HepG2 (cell line): ENCODE data around the gene MFSD11. TPM values are rescaled to one million over a fixed set of nuclear protein-coding genes. Genes with fewer than 3 reads are reported as not detected.

Experiments used
- FOXJ3 ChIP-seq: sonication (generic); formaldehyde crosslinking; IDR thresholded peaks from 2 replicates; pipeline ENCODE4 v1.4.0; 2020; ENCODE audit warnings: missing genetic modification reagents, mild to moderate bottlenecking, borderline replicate concordance
- GMEB2 ChIP-seq: IDR thresholded peaks from 2 replicates; pipeline ENCODE4 v1.6.1; 2016; ENCODE audit warnings: missing biosample characterization, missing genetic modification reagents, low read depth
- HCFC1 ChIP-seq: fragments of 150-350 bp; IDR thresholded peaks from 2 replicates; pipeline ENCODE4 v1.6.1; 2014; ENCODE audit warnings: low read depth, low read length
- HDAC6 ChIP-seq: fragments of 200-600 bp; sonication (generic); IDR thresholded peaks from 2 replicates; pipeline ENCODE4 v1.7.0; 2017; ENCODE audit warnings: mild to moderate bottlenecking, antibody characterized with exemption, low read length, low read depth
- MEIS1 ChIP-seq: sonication (generic); formaldehyde crosslinking; IDR thresholded peaks from 2 replicates; pipeline ENCODE4 v1.9.0; 2021; ENCODE audit warnings: mild to moderate bottlenecking, missing genetic modification reagents, moderate library complexity, borderline replicate concordance
- MXD3 ChIP-seq: IDR thresholded peaks from 2 replicates; pipeline ENCODE4 v1.6.1; 2016; ENCODE audit warnings: mild to moderate bottlenecking, missing biosample characterization, missing genetic modification reagents
- NFYC ChIP-seq: IDR thresholded peaks from 2 replicates; pipeline ENCODE4 v1.6.1; 2016; ENCODE audit warnings: missing genetic modification reagents, missing compliant biosample characterization
- RARA ChIP-seq: IDR thresholded peaks from 2 replicates; pipeline ENCODE4 v1.6.1; 2016; ENCODE audit warnings: missing genetic modification reagents, missing compliant biosample characterization
- RFX1 ChIP-seq: fragments of 450-650 bp; IDR thresholded peaks from 2 replicates; pipeline ENCODE4 v1.6.1; 2017
- ZHX2 ChIP-seq, 2 experiments: sonication (generic) in 1 of 2; formaldehyde crosslinking in 1 of 2; IDR thresholded peaks; 2 replicates each; pipeline versions ENCODE4 v1.6.1 to v1.9.0; 2014 to 2022; ENCODE audit warnings: antibody characterized with exemption in 1 of 2, borderline replicate concordance in 1 of 2, inconsistent platforms in 1 of 2, low read depth in 1 of 2, missing genetic modification reagents in 1 of 2
- ZNF234 ChIP-seq: sonication (generic); formaldehyde crosslinking; conservative IDR thresholded peaks from 2 replicates; pipeline ENCODE4 v1.5.1; 2020; ENCODE audit warnings: mild to moderate bottlenecking, missing genetic modification reagents
- ZNF564 ChIP-seq: sonication (generic); formaldehyde crosslinking; IDR thresholded peaks from 2 replicates; pipeline ENCODE4 v1.8.1; 2023; ENCODE audit warnings: mild to moderate bottlenecking, missing genetic modification reagents
- ZNF644 ChIP-seq: IDR thresholded peaks from 2 replicates; pipeline ENCODE4 v1.6.1; 2016; ENCODE audit warnings: low read depth
- ZNF792 ChIP-seq: IDR thresholded peaks from 2 replicates; pipeline ENCODE4 v1.6.1; 2016
- polyA plus RNA-seq, 8 experiments: library from polyadenylated mRNA; depleted of rRNA in 3 of 8; stranded (reverse) in 7 of 8; unstranded in 1 of 8; fragments of >200 nt; fragmentation: Illumina TruSeq in 4 of 8; extraction: Trizol in 4 of 8; gene quantifications; 2 replicates each; pipeline versions ENCODE4 v1.2.1 to v1.2.3, GENCODE V29; 2011 to 2016; ENCODE audit warnings: low read depth in 4 of 8, missing spikeins in 1 of 8, mixed read lengths in 1 of 8; ENCODE audit not compliant: insufficient read depth in 1 of 8
- total RNA-seq, 5 experiments: library from RNA; depleted of rRNA; stranded (reverse); fragments of >200 nt; fragmentation: Illumina TruSeq; extraction: Trizol; gene quantifications; 2 replicates each; pipeline ENCODE4 v1.2.3, GENCODE V29; 2016; ENCODE audit warnings: low read depth in 1 of 5
- TF ChIP-seq, protein P1 (sequence below): sonication (generic); formaldehyde crosslinking; IDR thresholded peaks from 2 replicates; pipeline ENCODE4 v1.4.0; 2020; ENCODE audit warnings: mild to moderate bottlenecking, missing genetic modification reagents

MFSD11 gene
- total and polyA plus RNA-seq, 2 of the 13 experiments (the other 11 are each of a cell fraction or from before 2014, with no cell fraction given): 26.1 to 36.3 TPM

DNA sequence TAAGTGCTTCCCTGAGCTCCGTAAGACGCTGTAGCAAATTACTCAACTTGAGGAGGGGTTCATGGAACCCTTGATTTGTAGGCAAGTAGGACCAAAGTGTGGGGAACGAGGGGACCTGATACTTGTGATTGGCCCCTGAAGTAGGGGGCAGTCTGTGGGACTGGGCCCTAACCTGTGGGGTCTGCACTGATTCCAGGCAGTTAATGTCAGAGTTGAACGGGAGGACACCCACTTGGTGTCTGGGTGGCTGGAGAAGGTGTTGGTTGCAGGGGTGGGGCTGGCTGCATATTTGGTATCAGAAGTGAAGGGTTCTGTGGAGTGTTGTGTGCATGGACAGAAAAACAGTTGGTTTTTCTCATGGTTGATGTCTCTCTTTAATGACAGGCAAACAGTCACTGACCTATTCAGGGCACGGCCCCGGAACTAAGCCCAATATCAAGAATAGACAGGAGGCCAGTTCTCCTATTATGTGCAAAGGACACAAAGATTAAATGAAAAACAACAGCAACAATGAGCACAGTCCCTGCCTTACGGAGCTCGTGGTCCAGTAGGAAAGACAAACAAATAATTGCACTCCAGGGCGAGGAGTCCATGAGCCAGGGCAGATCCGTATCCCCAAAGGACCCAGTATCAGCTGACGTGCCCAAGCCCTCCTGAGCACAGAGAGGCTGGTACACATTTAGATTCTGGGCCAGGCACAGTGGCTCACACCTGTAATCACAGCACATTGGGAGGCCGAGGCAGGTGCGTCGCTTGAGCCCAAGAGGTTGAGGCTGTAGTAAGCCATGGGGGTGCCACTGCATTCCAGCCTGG lies 46.3 kb upstream of the MFSD11 start (continued):
- TF ChIP-seq HDAC6 (no peak), RARA (CRISPR knock-in tag) (peak; percentile 83), MEIS1 (CRISPR knock-in tag) (peak; percentile 82), ZNF234 (CRISPR knock-in tag) (no peak), FOXJ3 (CRISPR knock-in tag) (peak; percentile 31; the same call in 1 of the 2 replicates), ZNF792 (CRISPR knock-in tag) (peak; percentile 86; the same call in 1 of the 2 replicates), ZHX2 (IDR thresholded peaks at IDR 0.05; ENCODE audit: low read depth) (no peak), ZHX2 (CRISPR knock-in tag; IDR thresholded peaks at IDR 0.05; ENCODE audit: borderline replicate concordance) (no peak), RFX1 (no peak), NFYC (CRISPR knock-in tag) (no peak), GMEB2 (CRISPR knock-in tag) (no peak), MXD3 (CRISPR knock-in tag) (peak; percentile 16; the same call in 1 of the 2 replicates), ZNF564 (CRISPR knock-in tag) (no peak), HCFC1 (no peak), ZNF644 (peak; percentile 41; the same call in 1 of the 2 replicates)
- TF ChIP-seq, protein P1, sequence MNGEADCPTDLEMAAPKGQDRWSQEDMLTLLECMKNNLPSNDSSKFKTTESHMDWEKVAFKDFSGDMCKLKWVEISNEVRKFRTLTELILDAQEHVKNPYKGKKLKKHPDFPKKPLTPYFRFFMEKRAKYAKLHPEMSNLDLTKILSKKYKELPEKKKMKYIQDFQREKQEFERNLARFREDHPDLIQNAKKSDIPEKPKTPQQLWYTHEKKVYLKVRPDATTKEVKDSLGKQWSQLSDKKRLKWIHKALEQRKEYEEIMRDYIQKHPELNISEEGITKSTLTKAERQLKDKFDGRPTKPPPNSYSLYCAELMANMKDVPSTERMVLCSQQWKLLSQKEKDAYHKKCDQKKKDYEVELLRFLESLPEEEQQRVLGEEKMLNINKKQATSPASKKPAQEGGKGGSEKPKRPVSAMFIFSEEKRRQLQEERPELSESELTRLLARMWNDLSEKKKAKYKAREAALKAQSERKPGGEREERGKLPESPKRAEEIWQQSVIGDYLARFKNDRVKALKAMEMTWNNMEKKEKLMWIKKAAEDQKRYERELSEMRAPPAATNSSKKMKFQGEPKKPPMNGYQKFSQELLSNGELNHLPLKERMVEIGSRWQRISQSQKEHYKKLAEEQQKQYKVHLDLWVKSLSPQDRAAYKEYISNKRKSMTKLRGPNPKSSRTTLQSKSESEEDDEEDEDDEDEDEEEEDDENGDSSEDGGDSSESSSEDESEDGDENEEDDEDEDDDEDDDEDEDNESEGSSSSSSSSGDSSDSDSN (CRISPR knock-in tag): peak; percentile 37; the same call in 1 of the 2 replicates
